Sigmoid colon (tissue), 3 donors: ENCODE results near the gene HKDC1.

Experiments used
- CTCF ChIP-seq, 4 experiments: fragments of 450-650 bp in 3 of 4; fragments of 200-600 bp in 1 of 4; IDR thresholded peaks; one replicate each; pipeline ENCODE4 v1.5.1; 2016 to 2019; ENCODE audit warnings: antibody characterized with exemption in 4 of 4, mild to moderate bottlenecking in 3 of 4, moderate library complexity in 2 of 4
- POLR2A ChIP-seq, 2 donors: fragments of 450-650 bp; IDR thresholded peaks; one replicate each; pipeline ENCODE4 v1.6.1; 2016; ENCODE audit warnings: antibody characterized with exemption in 2 of 2, mild to moderate bottlenecking in 2 of 2, moderate library complexity in 2 of 2

GRCh38 chr10:69250041-69250440 is 29.9 kb downstream of the HKDC1 start:
- TF ChIP-seq POLR2A (IDR thresholded peaks at IDR 0.05) (no peak), CTCF (IDR thresholded peaks at IDR 0.05) (no peak)
